K562 (cell line): Measurements from ENCODE around the gene TGDS. TPM values are rescaled to one million over a fixed set of nuclear protein-coding genes. Genes with fewer than 3 reads are reported as not detected.
A peak's percentile ranks its signal among the peaks of the same experiment; 100 is the strongest.

Experiments used
- ATAC-seq: fragments of 200-7000 bp; cut with Tn5 transposase; 3 replicates; pipeline ENCODE4 v1.9.1; 2020; ENCODE audit warnings: moderate library complexity
- BruUV-seq: library from RNA; stranded (reverse); fragments of 400-500 nt; replicated peaks from 2 replicates; lab custom pipeline; 2021; lab: Mats Ljungman, UMichigan
- CTCF ChIA-PET: fragments of 300-600 bp; formaldehyde crosslinking; extraction: SDS; loops from one replicate; lab custom pipeline; 2021; ENCODE audit warnings: low intra/inter-chr PET ratio; lab: Yijun Ruan, JAX
- POLR2A ChIA-PET: fragments of 300-600, 350-650 bp; sonication (Branson Sonifier 250); formaldehyde crosslinking; extraction: SDS; loops from one replicate; lab custom pipeline; 2021; ENCODE audit warnings: antibody characterized with exemption, inconsistent platforms; lab: Yijun Ruan, JAX
- DNase-seq, 4 experiments: peaks; one replicate each; pipeline versions ENCODE4 v3.0.0 to v3.0.0-alpha.2; 2011 to 2018; ENCODE audit warnings: low spot score in 3 of 4, mixed read lengths in 3 of 4; ENCODE audit errors: extremely low read depth in 1 of 4
- FAIRE-seq: peaks from 2 replicates; lab custom pipeline; 2011; peaks lifted over from hg19 to GRCh38; lab: Jason Lieb, UNC
- H2AFZ ChIP-seq: 2 replicates; pipeline ENCODE4 v1.6.0; 2011; ENCODE audit warnings: low read depth, low read length, control low read depth, inconsistent platforms
- H3K27ac ChIP-seq: fragments of 200-600 bp; 3 replicates; pipeline ENCODE4 v1.8.0; 2011; ENCODE audit warnings: low read depth, mild to moderate bottlenecking, control low read depth, inconsistent platforms, low read length, moderate library complexity, mixed read lengths; ENCODE audit errors: extremely low read depth
- H3K27me3 ChIP-seq, 2 experiments: fragments of 300-600 bp in 1 of 2; 2 replicates in 1 of 2; 3 replicates in 1 of 2; pipeline versions ENCODE4 v1.6.0 to v1.8.0; 2011; ENCODE audit warnings: inconsistent platforms in 2 of 2, low read length in 2 of 2, mild to moderate bottlenecking in 1 of 2, mixed read lengths in 1 of 2, moderate library complexity in 1 of 2; ENCODE audit not compliant: control insufficient read depth in 2 of 2, insufficient read depth in 2 of 2
- H3K36me3 ChIP-seq: fragments of 300-600 bp; 3 replicates; pipeline ENCODE4 v1.8.0; 2011; ENCODE audit warnings: mild to moderate bottlenecking, low read length, inconsistent platforms; ENCODE audit not compliant: control insufficient read depth, insufficient read depth
- H3K4me1 ChIP-seq, 2 experiments: fragments of 200-600 bp in 1 of 2; replicated peaks in 1 of 2; 2 replicates in 1 of 2; 3 replicates in 1 of 2; pipeline versions ENCODE4 v1.5.1 to v1.8.0; 2011; ENCODE audit warnings: inconsistent platforms in 2 of 2, low read length in 2 of 2, mild to moderate bottlenecking in 1 of 2, mixed read lengths in 1 of 2, moderate library complexity in 1 of 2; ENCODE audit not compliant: control insufficient read depth in 2 of 2, insufficient read depth in 2 of 2
- H3K4me2 ChIP-seq: 2 replicates; pipeline ENCODE4 v1.6.1; 2011; ENCODE audit warnings: low read length, control low read depth, inconsistent platforms, mixed read lengths; ENCODE audit not compliant: insufficient read depth
- H3K4me3 ChIP-seq: fragments of 200-600 bp; sonication (generic), shearing (Covaris generic); 2 replicates; pipeline ENCODE4 v1.5.1; 2016; ENCODE audit warnings: control low read depth, inconsistent platforms
- H3K79me2 ChIP-seq: fragments of 200-600 bp; 3 replicates; pipeline ENCODE4 v1.8.0; 2011; ENCODE audit warnings: low read length, inconsistent platforms; ENCODE audit not compliant: control insufficient read depth, insufficient read depth
- H3K9ac ChIP-seq, 2 experiments: 2 replicates each; pipeline versions ENCODE4 v1.6.0 to v1.6.1; 2011; ENCODE audit warnings: low read depth in 2 of 2, low read length in 2 of 2, control low read depth in 1 of 2, inconsistent platforms in 1 of 2, mild to moderate bottlenecking in 1 of 2, mixed read lengths in 1 of 2; ENCODE audit not compliant: insufficient read depth in 1 of 2
- H3K9me1 ChIP-seq: one replicate; pipeline ENCODE4 v1.6.0; 2011; ENCODE audit warnings: inconsistent platforms, mild to moderate bottlenecking, low read length, moderate library complexity; ENCODE audit not compliant: control insufficient read depth, insufficient read depth
- H3K9me3 ChIP-seq: replicated peaks from 2 replicates; pipeline ENCODE4 v1.5.1; 2011; ENCODE audit warnings: low read depth, low read length, inconsistent platforms; ENCODE audit not compliant: control insufficient read depth, insufficient read depth
- H4K20me1 ChIP-seq: replicated peaks from 2 replicates; pipeline ENCODE4 v1.6.1; 2011; ENCODE audit warnings: low read length, inconsistent platforms, mixed read lengths; ENCODE audit not compliant: control insufficient read depth, insufficient read depth
- HMGXB4 ChIP-seq: sonication (generic); formaldehyde crosslinking; IDR thresholded peaks from 2 replicates; pipeline ENCODE4 v1.8.1; 2023; ENCODE audit warnings: mild to moderate bottlenecking, missing genetic modification reagents
- HNRNPUL1 ChIP-seq: fragments of 200-400 bp; formaldehyde crosslinking; IDR thresholded peaks from 2 replicates; pipeline ENCODE4 v1.6.1; 2017; ENCODE audit warnings: low read length
- NFIC ChIP-seq: fragments of 450-650 bp; IDR thresholded peaks from 2 replicates; pipeline ENCODE4 v1.6.1; 2017; ENCODE audit warnings: mild to moderate bottlenecking, inconsistent platforms
- PCBP1 ChIP-seq: fragments of 200-400 bp; formaldehyde crosslinking; IDR thresholded peaks from 2 replicates; pipeline ENCODE4 v1.6.1; 2018; ENCODE audit warnings: mild to moderate bottlenecking, low read depth, low read length; ENCODE audit not compliant: poor library complexity, severe bottlenecking
- RUNX1 ChIP-seq: sonication (generic); IDR thresholded peaks from 2 replicates; pipeline ENCODE4 v1.6.1; 2016; ENCODE audit warnings: antibody characterized with exemption, low read depth
- YY1 ChIP-seq, 3 experiments: IDR thresholded peaks; 2 replicates each; pipeline ENCODE4 v1.6.1; 2011; ENCODE audit warnings: low read length in 2 of 3, mild to moderate bottlenecking in 2 of 3, moderate library complexity in 2 of 3, borderline replicate concordance in 1 of 3, control low read depth in 1 of 3, low read depth in 1 of 3; ENCODE audit not compliant: insufficient read depth in 3 of 3, insufficient replicate concordance in 2 of 3, control insufficient read depth in 1 of 3, insufficient read length in 1 of 3; ENCODE audit errors: extremely low read depth in 1 of 3
- WGBS: fragments of 100-300 bp; shearing (Covaris generic); methylation state at CpG from one replicate; pipeline ENCODE4 v1.1.6; 2016; ENCODE audit warnings: low coverage, mixed read lengths; ENCODE audit not compliant: insufficient coverage; ENCODE audit errors: missing lambda C conversion rate; 5-methylcytosine and 5-hydroxymethylcytosine counted together
- in situ Hi-C: fragments of 300-500 bp; cut with MboI; formaldehyde crosslinking; loops from 4 replicates; pipeline ENCODE4 v1.15.0; 2018; ENCODE audit warnings: inconsistent platforms, mixed read lengths
- intact Hi-C: fragments of 100-400 bp; cut with micrococcal nuclease; formaldehyde crosslinking; loops from 2 replicates; pipeline ENCODE4 v1.14.2; 2022
- polyA plus RNA-seq, 8 experiments: library from polyadenylated mRNA; depleted of rRNA in 4 of 8; stranded (reverse) in 5 of 8; unstranded in 3 of 8; fragments of >200 nt; fragmentation: Nextera tagmentation in 2 of 8; fragmentation: Illumina TruSeq in 1 of 8; extraction: Ambion mirVana in 2 of 8; extraction: Trizol in 1 of 8; gene quantifications; 2 replicates each; pipeline versions ENCODE4 v1.2.1 to v1.2.3, GENCODE V29; 2011 to 2014; ENCODE audit warnings: inconsistent platforms in 1 of 8, missing spikeins in 1 of 8
- total RNA-seq, 7 experiments: library from RNA; depleted of rRNA in 6 of 7; stranded (reverse); fragments of >200 nt in 6 of 7; fragmentation: Illumina TruSeq in 2 of 7; extraction: Trizol in 2 of 7; gene quantifications; 2 replicates each; pipeline versions ENCODE4 v1.2.1 to v1.2.3, GENCODE V29; 2011 to 2021; ENCODE audit warnings: low replicate concordance in 1 of 7

TGDS gene
- total and polyA plus RNA-seq, 9 of the 15 experiments (the other 6 are each of a cell fraction or from before 2014, with no cell fraction given), result 9.9 to 43.7 (median 21.4) TPM

- no peak for TF ChIP-seq HMGXB4 (CRISPR knock-in tag)
- TF ChIP-seq, all 486 proteins: peak for 6
These were observed 47.1 kb downstream of the TGDS start (continued) for GRCh38 chr13:94548821-94549231.

- H3K9me1 ChIP-seq, result no peaks in the 10 kb centered on the region
- no peaks in the 10 kb centered on the region for H4K20me1 ChIP-seq
- ChIA-PET CTCF (no interaction called here), POLR2A (interaction anchor here (0.8 to 1.1 kb wide), 2 partner anchors 12 to 109 kb away, joined by 3 to 4 read pairs; no protein-coding TSS in a partner anchor)
- intact Hi-C loops, result no loop called here
- peak; percentile 45; the same call in 1 of the 2 replicates for TF ChIP-seq NFIC
- TF ChIP-seq HNRNPUL1, result no peak
- peak in 1 of 3 experiments; percentile 31 for TF ChIP-seq YY1 (IDR thresholded peaks at IDR 0.05; ENCODE audit: borderline replicate concordance in 1 of 3, control insufficient read depth in 1 of 3, extremely low read depth in 1 of 3, insufficient read depth in 3 of 3, insufficient read length in 1 of 3, insufficient replicate concordance in 2 of 3, low read depth in 1 of 3, low read length in 2 of 3)
- TF ChIP-seq RUNX1, result no peak
- no peak for TF ChIP-seq PCBP1
- H3K9me3 ChIP-seq, result no peaks in the 10 kb centered on the region; the same call in none of the 2 replicates
- ATAC-seq, result no peak
- no peaks in the 10 kb centered on the region for H3K79me2 ChIP-seq
- peak overlapping the region; percentile 77 for H3K27ac ChIP-seq
- peaks cover 2 to 12% of the 10 kb centered on the region in 2 experiments; a peak in 3 of 5 replicates for H3K4me1 ChIP-seq
- H3K27me3 ChIP-seq, result no peaks in the 10 kb centered on the region
- no peak for FAIRE-seq
- peak overlapping the region; percentile 94 for H2AFZ ChIP-seq
- in situ Hi-C loops, result no loop called here
- H3K36me3 ChIP-seq, result no peaks in the 10 kb centered on the region
- H3K9ac ChIP-seq, result peak overlapping the region; percentile 71 to 89
- peak overlapping the region; percentile 67 for H3K4me3 ChIP-seq
- no TSS peak for BruUV-seq
- peak in 2 of 4 experiments; percentile 11 to 12 for DNase-seq
- 36% methylated on average over 6 of the region's 6 CpGs for WGBS
- peak overlapping the region; percentile 82 for H3K4me2 ChIP-seq
These were observed 47.6 kb downstream of the TGDS start for GRCh38 chr13:94548382-94548781.
